RKO (cell line): ENCODE data around the gene AAMP.

Experiments
- DNase-seq: peaks from one replicate; pipeline ENCODE4 v3.0.0-alpha.2; 2016; ENCODE audit warnings: low spot score

The AAMP gene

GRCh38 chr2:218221000-218221399, 48.9 kb downstream of the AAMP start:
- DNase-seq, result no peak

DNA sequence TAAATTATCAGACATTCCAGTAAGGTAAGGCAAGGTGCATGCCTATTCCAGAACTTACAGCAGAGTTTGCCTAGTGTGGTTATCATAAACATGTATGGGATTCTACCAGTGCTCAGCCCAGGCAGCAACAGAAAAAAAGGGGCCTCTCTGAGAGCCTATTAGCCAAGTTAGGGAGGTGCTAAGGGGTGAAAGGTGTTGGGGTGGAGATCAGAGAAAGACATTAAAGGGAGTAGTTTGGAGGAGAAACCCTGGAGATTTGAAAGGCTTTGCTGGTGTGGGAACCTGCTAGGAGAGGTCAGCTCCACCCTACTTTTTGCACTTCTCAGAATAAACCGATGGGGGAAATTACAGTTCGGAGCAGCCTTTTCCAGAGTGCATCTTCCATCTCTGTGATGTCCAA, 50.0 kb downstream of the AAMP start:
- DNase-seq, result no peak

GRCh38 chr2:218218268-218219185, 51.4 kb downstream of the AAMP start:
- DNase-seq, result peak; percentile 57

GRCh38 chr2:218217360-218218267, 52.3 kb downstream of the AAMP start:
- peak; percentile 51 for DNase-seq

DNA sequence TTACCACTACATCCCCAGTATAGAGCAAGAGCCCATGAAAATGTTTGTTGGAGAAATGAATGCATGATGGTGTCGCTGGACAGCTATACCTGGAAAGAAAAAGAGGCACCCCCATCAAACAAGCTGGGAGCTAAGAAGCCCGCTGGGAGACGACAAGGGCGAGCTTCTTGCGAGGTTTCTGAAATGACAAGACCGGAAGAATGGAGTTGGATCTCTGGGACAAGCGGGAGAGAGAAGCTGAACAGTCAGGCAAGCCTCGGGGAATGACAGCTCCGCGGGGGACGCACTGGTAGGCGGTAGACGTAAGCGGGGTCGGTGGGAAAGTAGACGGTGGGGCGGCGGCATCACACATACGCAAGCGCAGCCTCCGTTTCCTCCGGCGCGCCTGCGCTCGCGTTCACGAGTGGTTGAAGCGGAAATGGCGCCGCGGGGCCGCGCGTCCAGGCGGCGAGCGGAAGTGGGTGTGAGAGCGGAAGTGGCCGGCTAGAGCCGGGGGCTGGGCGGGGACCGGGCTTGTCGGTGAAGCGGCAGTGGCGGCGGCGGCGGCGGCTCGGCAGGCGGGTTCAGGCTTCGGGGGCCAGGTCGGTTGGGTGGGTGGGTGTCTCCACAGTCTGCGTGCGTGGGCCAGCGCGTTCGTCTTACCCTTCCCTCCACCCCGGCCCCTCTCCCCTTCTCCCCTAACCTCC, 53.1 kb downstream of the AAMP start, which contains the start of gene ARPC2:
Gene ARPC2, plus strand, starts transcription at position 516 of the 686 bp plus-strand sequence. CDS start 282 bp downstream, outside the sequence.
- peak; percentile 95 for DNase-seq

DNA sequence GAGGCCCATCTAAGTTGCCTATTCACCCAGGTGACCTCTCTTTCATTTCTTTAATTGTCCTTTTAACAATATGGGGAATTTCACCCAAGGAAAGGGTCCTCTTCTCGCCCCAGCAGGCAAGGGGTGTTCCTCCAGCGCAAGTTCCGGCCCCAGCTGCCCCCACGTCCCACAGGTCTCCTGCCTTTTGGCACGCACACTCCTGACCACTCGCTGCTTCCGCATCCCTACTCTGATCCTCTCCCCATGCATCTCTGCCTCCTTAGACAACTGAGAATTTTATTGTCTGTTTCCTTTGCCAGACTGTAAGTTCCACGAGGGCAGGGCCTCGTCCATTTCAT, 53.6 kb downstream of the AAMP start:
- DNase-seq, result peak; percentile 24
